ENCODE measurements around the gene HLA-A. TPM values are rescaled to one million over a fixed set of nuclear protein-coding genes. Genes with fewer than 3 reads are reported as not detected.
A peak's percentile ranks its signal among the peaks of the same experiment; 100 is the strongest.

HLA-A gene
- total and polyA plus RNA-seq, 2 of the 13 experiments (the other 11 are each of a cell fraction or from before 2014, with no cell fraction given), result 345 to 527 TPM

DNA sequence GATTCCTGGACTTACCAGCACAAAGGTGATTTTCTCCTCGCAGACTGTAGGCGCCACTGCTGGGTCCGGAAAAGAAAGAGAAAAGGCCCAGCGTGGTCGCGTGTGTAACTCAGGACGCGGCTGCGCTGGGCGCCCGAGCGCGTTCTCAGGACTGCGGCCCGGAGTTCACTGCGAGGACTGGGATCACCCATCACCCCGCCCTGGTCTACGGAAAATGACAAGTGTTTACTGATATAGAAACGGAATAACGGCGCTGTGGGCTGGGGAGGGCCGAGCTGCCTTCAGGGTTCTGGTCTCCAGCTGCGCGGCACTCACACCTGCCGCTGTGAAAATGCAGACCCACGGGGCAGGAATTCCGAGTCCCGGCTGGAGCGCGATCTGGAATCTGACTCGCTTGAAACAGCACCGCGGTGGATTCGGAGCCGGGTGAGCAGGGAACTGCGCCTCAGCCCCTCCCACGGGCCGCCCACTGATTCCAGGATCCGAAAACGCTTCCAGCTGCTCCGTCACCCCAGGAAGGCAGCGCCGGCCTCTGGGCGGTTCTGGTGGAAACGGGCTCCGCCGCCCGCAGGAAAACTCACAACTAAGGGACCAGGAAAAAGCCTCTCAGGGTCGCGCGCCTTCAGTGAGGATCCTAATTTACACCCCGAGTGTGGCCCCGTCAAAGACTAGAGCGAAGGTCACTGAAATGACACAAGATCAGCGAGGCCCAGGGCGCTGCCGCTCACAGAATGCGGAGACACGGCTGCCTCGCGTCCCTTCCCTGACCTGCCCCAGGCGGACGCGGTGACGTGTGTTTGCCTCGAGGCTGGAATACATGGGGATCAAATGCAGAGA is 34.5 kb downstream of the HLA-A start (continued):
- TF ChIP-seq, protein P1, sequence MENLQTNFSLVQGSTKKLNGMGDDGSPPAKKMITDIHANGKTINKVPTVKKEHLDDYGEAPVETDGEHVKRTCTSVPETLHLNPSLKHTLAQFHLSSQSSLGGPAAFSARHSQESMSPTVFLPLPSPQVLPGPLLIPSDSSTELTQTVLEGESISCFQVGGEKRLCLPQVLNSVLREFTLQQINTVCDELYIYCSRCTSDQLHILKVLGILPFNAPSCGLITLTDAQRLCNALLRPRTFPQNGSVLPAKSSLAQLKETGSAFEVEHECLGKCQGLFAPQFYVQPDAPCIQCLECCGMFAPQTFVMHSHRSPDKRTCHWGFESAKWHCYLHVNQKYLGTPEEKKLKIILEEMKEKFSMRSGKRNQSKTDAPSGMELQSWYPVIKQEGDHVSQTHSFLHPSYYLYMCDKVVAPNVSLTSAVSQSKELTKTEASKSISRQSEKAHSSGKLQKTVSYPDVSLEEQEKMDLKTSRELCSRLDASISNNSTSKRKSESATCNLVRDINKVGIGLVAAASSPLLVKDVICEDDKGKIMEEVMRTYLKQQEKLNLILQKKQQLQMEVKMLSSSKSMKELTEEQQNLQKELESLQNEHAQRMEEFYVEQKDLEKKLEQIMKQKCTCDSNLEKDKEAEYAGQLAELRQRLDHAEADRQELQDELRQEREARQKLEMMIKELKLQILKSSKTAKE (CRISPR knock-in tag; IDR thresholded peaks at IDR 0.05; ENCODE audit: borderline replicate concordance), result no peak
- peak; percentile 72; the same call in 1 of the 2 replicates for TF ChIP-seq ZBTB43 (CRISPR knock-in tag; conservative IDR thresholded peaks at IDR 0.05)
- no peak for TF ChIP-seq DPF2 (CRISPR knock-in tag; IDR thresholded peaks at IDR 0.05; ENCODE audit: borderline replicate concordance, low read depth)
- no peak for TF ChIP-seq CHD4 (IDR thresholded peaks at IDR 0.05; ENCODE audit: borderline replicate concordance, low read length)
- TF ChIP-seq SMYD3 (CRISPR knock-in tag; IDR thresholded peaks at IDR 0.05), result no peak
- peak; percentile 85 for TF ChIP-seq PHF8 (CRISPR knock-in tag; IDR thresholded peaks at IDR 0.05)
- peak; percentile 92; the same call in 1 of the 2 replicates for TF ChIP-seq ZNF337 (CRISPR knock-in tag; IDR thresholded peaks at IDR 0.05; ENCODE audit: borderline replicate concordance, low read depth)
- TF ChIP-seq AHR (CRISPR knock-in tag; IDR thresholded peaks at IDR 0.05), result no peak
- TF ChIP-seq SNAPC5 (CRISPR knock-in tag; IDR thresholded peaks at IDR 0.05; ENCODE audit: borderline replicate concordance), result no peak
- TF ChIP-seq THYN1 (CRISPR knock-in tag; IDR thresholded peaks at IDR 0.05; ENCODE audit: borderline replicate concordance, low read depth), result no peak
- TF ChIP-seq ZNF776 (CRISPR knock-in tag; IDR thresholded peaks at IDR 0.05), result peak; percentile 22; the same call in 1 of the 2 replicates
- TF ChIP-seq ZBTB7A (CRISPR knock-in tag; IDR thresholded peaks at IDR 0.05), result 0 out of 2 replicates have a peak, but pooled peaks have one; percentile 44
- TF ChIP-seq ZMYM3 (CRISPR knock-in tag; IDR thresholded peaks at IDR 0.05), result peak; percentile 63
- no peak for TF ChIP-seq ETV6 (CRISPR knock-in tag; conservative IDR thresholded peaks at IDR 0.05)
- TF ChIP-seq POLR2G (IDR thresholded peaks at IDR 0.05; ENCODE audit: low read depth, low read length), result peak; percentile 91
- TF ChIP-seq, protein P2, sequence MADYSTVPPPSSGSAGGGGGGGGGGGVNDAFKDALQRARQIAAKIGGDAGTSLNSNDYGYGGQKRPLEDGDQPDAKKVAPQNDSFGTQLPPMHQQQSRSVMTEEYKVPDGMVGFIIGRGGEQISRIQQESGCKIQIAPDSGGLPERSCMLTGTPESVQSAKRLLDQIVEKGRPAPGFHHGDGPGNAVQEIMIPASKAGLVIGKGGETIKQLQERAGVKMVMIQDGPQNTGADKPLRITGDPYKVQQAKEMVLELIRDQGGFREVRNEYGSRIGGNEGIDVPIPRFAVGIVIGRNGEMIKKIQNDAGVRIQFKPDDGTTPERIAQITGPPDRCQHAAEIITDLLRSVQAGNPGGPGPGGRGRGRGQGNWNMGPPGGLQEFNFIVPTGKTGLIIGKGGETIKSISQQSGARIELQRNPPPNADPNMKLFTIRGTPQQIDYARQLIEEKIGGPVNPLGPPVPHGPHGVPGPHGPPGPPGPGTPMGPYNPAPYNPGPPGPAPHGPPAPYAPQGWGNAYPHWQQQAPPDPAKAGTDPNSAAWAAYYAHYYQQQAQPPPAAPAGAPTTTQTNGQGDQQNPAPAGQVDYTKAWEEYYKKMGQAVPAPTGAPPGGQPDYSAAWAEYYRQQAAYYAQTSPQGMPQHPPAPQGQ (CRISPR knock-in tag; IDR thresholded peaks at IDR 0.05; ENCODE audit: borderline replicate concordance), result no peak
- no peak for TF ChIP-seq EHMT2 (IDR thresholded peaks at IDR 0.05; ENCODE audit: borderline replicate concordance, low read depth, low read length)
- TF ChIP-seq ZBTB21 (CRISPR knock-in tag; IDR thresholded peaks at IDR 0.05), result 0 out of 2 replicates have a peak, but pooled peaks have one; percentile 40
- peak; percentile 65; the same call in 1 of the 2 replicates for TF ChIP-seq KAT7 (CRISPR knock-in tag; IDR thresholded peaks at IDR 0.05; ENCODE audit: borderline replicate concordance)
- no peak for TF ChIP-seq MNT (IDR thresholded peaks at IDR 0.05)
- 0 out of 2 replicates have a peak, but pooled peaks have one; percentile 10 for TF ChIP-seq ZSCAN25 (CRISPR knock-in tag; IDR thresholded peaks at IDR 0.05)

All from HepG2 (cell line).